ENCODE data around the gene MUC2. TPM values are rescaled to one million over a fixed set of nuclear protein-coding genes. Genes with fewer than 3 reads are reported as not detected.

Gene MUC2
- total and polyA plus RNA-seq, 2 experiments from 2014 or later = not detected

- no peaks in the 10 kb centered on the region for H3F3A ChIP-seq (replicated peaks; ENCODE audit: low read depth)
- H3K27ac ChIP-seq (ENCODE audit: low read depth) = no peak overlapping the region
- H3K27me3 ChIP-seq (ENCODE audit: insufficient read depth) = no peaks in the 10 kb centered on the region
- no peak overlapping the region for H3K4me2 ChIP-seq
- Mint-ChIP-seq H3K4me1 (no peaks in the 10 kb centered on the region), H3K4me3 (no peak overlapping the region), H3K9me3 (no peaks in the 10 kb centered on the region; the same call in 2 of the 3 replicates), H3K36me3 (ENCODE audit: low read depth) (no peaks in the 10 kb centered on the region), H3K27me3 (ENCODE audit: insufficient read depth, low read depth, poor library complexity) (peaks cover 3% of the 10 kb centered on the region), H3K27ac (no peak overlapping the region)
- TF ChIP-seq STAT1 (IDR thresholded peaks at IDR 0.05; ENCODE audit: unreplicated experiment) = no peak
- TF ChIP-seq POLR2AphosphoS5 (IDR thresholded peaks at IDR 0.05; ENCODE audit: low read depth) = no peak
- no peak for TF ChIP-seq NANOG (IDR thresholded peaks at IDR 0.05; ENCODE audit: borderline replicate concordance)
- TF ChIP-seq JUNB (IDR thresholded peaks at IDR 0.05; ENCODE audit: unreplicated experiment) = no peak
- TF ChIP-seq ZNF462 (CRISPR knock-in tag; IDR thresholded peaks at IDR 0.05) = no peak
- no peak for TF ChIP-seq EZH2 (IDR thresholded peaks at IDR 0.05; ENCODE audit: low read depth, unreplicated experiment)
- no peak for TF ChIP-seq CREB1 (CRISPR knock-in tag; IDR thresholded peaks at IDR 0.05; ENCODE audit: low read depth)
- no peak for TF ChIP-seq REST (IDR thresholded peaks at IDR 0.05; ENCODE audit: unreplicated experiment)
- no peak for TF ChIP-seq ZNF114 (CRISPR knock-in tag; IDR thresholded peaks at IDR 0.05)
- no peak for TF ChIP-seq ZNF331 (CRISPR knock-in tag; IDR thresholded peaks at IDR 0.05; ENCODE audit: low read depth)
- TF ChIP-seq CTCF (conservative IDR thresholded peaks at IDR 0.05; ENCODE audit: low read depth in 2 of 2) = no peak
- no peak for TF ChIP-seq ETS1 (IDR thresholded peaks at IDR 0.05)
- no peak for TF ChIP-seq EZH2phosphoT487 (IDR thresholded peaks at IDR 0.05; ENCODE audit: unreplicated experiment)
- H3K79me2 ChIP-seq (replicated peaks; ENCODE audit: insufficient read depth) = no peaks in the 10 kb centered on the region
- ATAC-seq (no peak), DNase-seq (ENCODE audit: low spot score) (no peak)
- no peaks in the 10 kb centered on the region for H3K9me2 ChIP-seq (ENCODE audit: insufficient read depth)
- H4K20me1 ChIP-seq (replicated peaks; ENCODE audit: insufficient read depth) = no peaks in the 10 kb centered on the region
- no peaks in the 10 kb centered on the region for H3K36me3 ChIP-seq (ENCODE audit: insufficient read depth)
- H3K4me1 ChIP-seq (ENCODE audit: insufficient read depth) = no peaks in the 10 kb centered on the region
- no peak overlapping the region for H3K4me3 ChIP-seq
- no peak overlapping the region for H2AFZ ChIP-seq
Observed at GRCh38 chr11:1082346-1082727, 7.7 kb downstream of the MUC2 start.
